HG02588 (cell line): ENCODE data around the gene HHAT.

Experiments used
- ATAC-seq: cut with Tn5 transposase; IDR thresholded peaks from one replicate; pipeline ENCODE4 v1.9.1; 2021; ENCODE audit warnings: mild to moderate bottlenecking, moderate library complexity; ENCODE audit not compliant: unreplicated experiment

HHAT gene

GRCh38 chr1:210477328-210477924 lies 148.7 kb downstream of the HHAT start:
- ATAC-seq: no peak

- no peak for ATAC-seq
Measured at GRCh38 chr1:210478820-210479219, 150.1 kb downstream of the HHAT start.

GRCh38 chr1:210482491-210482890 lies 153.8 kb downstream of the HHAT start:
- ATAC-seq: no peak

GRCh38 chr1:210482945-210483617 lies 154.4 kb downstream of the HHAT start:
- no peak for ATAC-seq

GRCh38 chr1:210483821-210484220 lies 155.1 kb downstream of the HHAT start:
- no peak for ATAC-seq

- no peak for ATAC-seq
Measured at GRCh38 chr1:210487021-210487420, 158.3 kb downstream of the HHAT start.

GRCh38 chr1:210489491-210489890 lies 160.8 kb downstream of the HHAT start:
- no peak for ATAC-seq

- no peak for ATAC-seq
Measured at GRCh38 chr1:210490781-210491180, 162.1 kb downstream of the HHAT start.

- ATAC-seq: no peak
Measured at GRCh38 chr1:210496063-210496462, 167.4 kb downstream of the HHAT start.

- no peak for ATAC-seq
Measured at GRCh38 chr1:210499956-210500355, 171.3 kb downstream of the HHAT start.

GRCh38 chr1:210500831-210501230 lies 172.1 kb downstream of the HHAT start:
- ATAC-seq: no peak

GRCh38 chr1:210504286-210504685 lies 175.6 kb downstream of the HHAT start:
- no peak for ATAC-seq

- ATAC-seq: no peak
Measured at GRCh38 chr1:210505601-210506496, 177.1 kb downstream of the HHAT start.

GRCh38 chr1:210506689-210507088 lies 178.0 kb downstream of the HHAT start:
- ATAC-seq: no peak

- ATAC-seq: no peak
Measured at GRCh38 chr1:210516092-210516656, 187.5 kb downstream of the HHAT start.

- ATAC-seq: no peak
Measured at GRCh38 chr1:210516697-210517459, 188.2 kb downstream of the HHAT start.

- ATAC-seq: no peak
Measured at GRCh38 chr1:210523830-210524229, 195.1 kb downstream of the HHAT start.

- ATAC-seq: no peak
Measured at GRCh38 chr1:210525716-210526454, 197.2 kb downstream of the HHAT start.

- ATAC-seq: no peak
Measured at GRCh38 chr1:210527091-210527490, 198.4 kb downstream of the HHAT start.
